Breast epithelium (tissue), 4 donors: ENCODE measurements around the gene TOPBP1. TPM values are rescaled to one million over a fixed set of nuclear protein-coding genes. Genes with fewer than 3 reads are reported as not detected.
A peak's percentile ranks its signal among the peaks of the same experiment; 100 is the strongest.

Experiments used
- DNase-seq, 2 donors: peaks; one replicate each; pipeline ENCODE4 v3.0.0-alpha.2; 2019; ENCODE audit warnings: low spot score in 2 of 2
- H3K27ac ChIP-seq, 2 donors: fragments of 200-600 bp; sonication (generic) in 1 of 2; one replicate each; pipeline ENCODE4 v1.5.1; 2016 to 2019; ENCODE audit warnings: mild to moderate bottlenecking in 1 of 2
- H3K27me3 ChIP-seq, 2 donors: fragments of 200-600 bp; sonication (generic) in 1 of 2; one replicate each; pipeline versions ENCODE4 v1.5.1 to v1.6.0; 2017 to 2019; ENCODE audit warnings: control low read depth in 1 of 2, mild to moderate bottlenecking in 1 of 2
- H3K36me3 ChIP-seq: fragments of 200-600 bp; one replicate; pipeline ENCODE4 v1.5.1; 2019
- H3K4me1 ChIP-seq, 2 donors: fragments of 200-600 bp; sonication (generic); one replicate each; pipeline ENCODE4 v1.5.1; 2016 to 2019; ENCODE audit warnings: control low read depth in 1 of 2
- H3K4me3 ChIP-seq, 3 donors: fragments of 200-600 bp; sonication (generic); 1 replicate in 2 of 3; 2 replicates in 1 of 3; pipeline ENCODE4 v1.5.1; 2016 to 2019; ENCODE audit warnings: mild to moderate bottlenecking in 3 of 3, moderate library complexity in 2 of 3
- H3K9me3 ChIP-seq, 2 donors: fragments of 200-600 bp; sonication (generic) in 1 of 2; one replicate each; pipeline ENCODE4 v1.5.1; 2016 to 2019; ENCODE audit warnings: control low read depth in 1 of 2
- POLR2A ChIP-seq: fragments of 450-650 bp; IDR thresholded peaks from one replicate; pipeline ENCODE4 v1.6.1; 2016; ENCODE audit warnings: antibody characterized with exemption, mild to moderate bottlenecking, moderate library complexity
- POLR2AphosphoS5 ChIP-seq, 3 donors: sonication (generic); formaldehyde crosslinking; IDR thresholded peaks; one replicate each; pipeline ENCODE4 v1.6.1; 2017; ENCODE audit warnings: antibody characterized with exemption in 3 of 3
- intact Hi-C: fragments of 100-400 bp; cut with DNase I; formaldehyde crosslinking; loops from one replicate; pipeline ENCODE4 v1.15.1; 2023; ENCODE audit warnings: low total_unique reads
- total RNA-seq, 3 donors: library from RNA; depleted of rRNA; stranded (reverse); fragments of >200 nt; gene quantifications; one replicate each; pipeline ENCODE4 v1.1.0, GENCODE V29; 2016
- TF ChIP-seq, protein P1 (sequence below), 3 donors: fragments of 450-650 bp; IDR thresholded peaks; one replicate each; pipeline ENCODE4 v1.5.1; 2016 to 2017; ENCODE audit warnings: antibody characterized with exemption in 3 of 3, mild to moderate bottlenecking in 3 of 3, moderate library complexity in 3 of 3

Gene TOPBP1
- 10 to 100 TPM; 33.4 to 58.1 (median 38.7) TPM for total RNA-seq

DNA sequence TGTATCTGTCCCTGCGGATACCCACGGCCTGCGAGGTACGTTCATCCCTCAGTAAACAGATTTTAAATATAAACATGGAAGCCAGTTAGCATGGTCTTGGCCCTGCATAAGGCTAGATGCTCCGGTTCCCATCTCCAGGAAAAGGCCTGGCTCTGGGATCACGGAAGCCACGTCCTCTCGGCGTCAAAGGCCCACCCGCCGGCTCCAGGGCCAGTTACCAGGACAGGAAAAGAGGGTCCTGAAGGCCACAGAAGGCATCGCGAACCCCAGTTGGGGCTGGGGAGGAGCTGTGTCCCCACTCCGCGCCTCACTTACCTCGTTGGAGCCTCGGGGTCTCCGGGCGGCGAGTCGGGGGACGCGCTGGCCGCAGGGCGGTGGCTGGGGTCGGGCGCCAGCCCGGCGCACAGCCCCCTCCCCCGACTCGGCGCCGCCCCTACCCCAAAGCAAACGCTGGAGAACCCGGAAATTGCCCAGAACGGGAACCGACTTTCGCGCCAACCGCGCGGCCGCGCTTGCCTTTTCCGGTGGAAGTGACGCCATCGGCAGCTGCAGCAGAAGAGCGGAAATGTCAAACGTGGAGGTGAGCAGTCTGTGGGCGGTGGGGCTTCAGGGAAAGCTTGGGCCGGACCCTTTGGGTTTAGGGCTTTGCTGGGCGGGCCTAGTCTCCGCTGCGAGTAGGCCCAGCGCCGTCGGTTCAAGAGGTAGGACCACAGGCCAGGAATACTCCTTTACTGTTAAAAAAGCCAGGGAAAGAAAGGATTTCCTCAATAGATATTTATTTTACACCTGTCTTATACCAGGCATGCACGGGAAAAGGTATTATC lies at the start of gene TOPBP1:
TOPBP1 (minus strand) TSS at position 488 of the 824 bp plus-strand sequence. CDS start 814 bp downstream, outside the sequence.
- Histone ChIP-seq H3K36me3 (no peaks in the 10 kb centered on the region), H3K27ac (peak within 1 kb of the TSS; percentile 85 to 92), H3K4me3 (peak within 1 kb of the TSS; percentile 77 to 95 (median 90)), H3K27me3 (no peaks in the 10 kb centered on the region), H3K9me3 (no peaks in the 10 kb centered on the region), H3K4me1 (no peaks in the 10 kb centered on the region)
- peak; percentile 55 to 79 for DNase-seq
- TF ChIP-seq, protein P1, sequence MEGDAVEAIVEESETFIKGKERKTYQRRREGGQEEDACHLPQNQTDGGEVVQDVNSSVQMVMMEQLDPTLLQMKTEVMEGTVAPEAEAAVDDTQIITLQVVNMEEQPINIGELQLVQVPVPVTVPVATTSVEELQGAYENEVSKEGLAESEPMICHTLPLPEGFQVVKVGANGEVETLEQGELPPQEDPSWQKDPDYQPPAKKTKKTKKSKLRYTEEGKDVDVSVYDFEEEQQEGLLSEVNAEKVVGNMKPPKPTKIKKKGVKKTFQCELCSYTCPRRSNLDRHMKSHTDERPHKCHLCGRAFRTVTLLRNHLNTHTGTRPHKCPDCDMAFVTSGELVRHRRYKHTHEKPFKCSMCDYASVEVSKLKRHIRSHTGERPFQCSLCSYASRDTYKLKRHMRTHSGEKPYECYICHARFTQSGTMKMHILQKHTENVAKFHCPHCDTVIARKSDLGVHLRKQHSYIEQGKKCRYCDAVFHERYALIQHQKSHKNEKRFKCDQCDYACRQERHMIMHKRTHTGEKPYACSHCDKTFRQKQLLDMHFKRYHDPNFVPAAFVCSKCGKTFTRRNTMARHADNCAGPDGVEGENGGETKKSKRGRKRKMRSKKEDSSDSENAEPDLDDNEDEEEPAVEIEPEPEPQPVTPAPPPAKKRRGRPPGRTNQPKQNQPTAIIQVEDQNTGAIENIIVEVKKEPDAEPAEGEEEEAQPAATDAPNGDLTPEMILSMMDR (IDR thresholded peaks at IDR 0.05): no peak
- peak in 2 of 3 donors; percentile 48 to 64 for TF ChIP-seq POLR2AphosphoS5 (IDR thresholded peaks at IDR 0.05)
- intact Hi-C loops: no loop called here

DNA sequence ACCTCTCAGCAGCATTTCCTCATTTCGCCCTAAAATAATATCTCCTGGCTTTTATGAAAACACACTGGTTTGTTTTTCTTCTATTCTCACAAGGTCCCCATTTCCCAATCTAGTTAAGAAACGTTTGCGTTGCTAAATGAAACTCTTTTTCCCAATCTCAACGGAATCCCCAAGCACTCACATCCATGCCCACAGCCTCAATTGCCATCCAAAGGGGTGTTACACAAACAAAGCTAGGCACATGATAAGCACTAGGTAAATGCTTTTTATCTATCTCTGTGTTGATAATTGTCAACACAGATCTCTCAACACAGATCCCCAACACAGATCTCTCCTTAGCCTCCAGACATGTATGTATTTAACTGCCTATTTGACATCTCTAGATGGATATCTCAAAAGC lies 49.3 kb upstream of the TOPBP1 start:
- intact Hi-C loops: no loop called here
- no peaks in the 10 kb centered on the region for H3K4me1 ChIP-seq
- H3K27me3 ChIP-seq: no peaks in the 10 kb centered on the region
- no peaks in the 10 kb centered on the region for H3K36me3 ChIP-seq
- DNase-seq: no peak
- H3K4me3 ChIP-seq: no peak overlapping the region
- H3K9me3 ChIP-seq: no peaks in the 10 kb centered on the region
- H3K27ac ChIP-seq: no peak overlapping the region
- TF ChIP-seq POLR2A (no peak), POLR2AphosphoS5 (IDR thresholded peaks at IDR 0.05) (no peak)
- TF ChIP-seq, protein P1 (IDR thresholded peaks at IDR 0.05): no peak

DNA sequence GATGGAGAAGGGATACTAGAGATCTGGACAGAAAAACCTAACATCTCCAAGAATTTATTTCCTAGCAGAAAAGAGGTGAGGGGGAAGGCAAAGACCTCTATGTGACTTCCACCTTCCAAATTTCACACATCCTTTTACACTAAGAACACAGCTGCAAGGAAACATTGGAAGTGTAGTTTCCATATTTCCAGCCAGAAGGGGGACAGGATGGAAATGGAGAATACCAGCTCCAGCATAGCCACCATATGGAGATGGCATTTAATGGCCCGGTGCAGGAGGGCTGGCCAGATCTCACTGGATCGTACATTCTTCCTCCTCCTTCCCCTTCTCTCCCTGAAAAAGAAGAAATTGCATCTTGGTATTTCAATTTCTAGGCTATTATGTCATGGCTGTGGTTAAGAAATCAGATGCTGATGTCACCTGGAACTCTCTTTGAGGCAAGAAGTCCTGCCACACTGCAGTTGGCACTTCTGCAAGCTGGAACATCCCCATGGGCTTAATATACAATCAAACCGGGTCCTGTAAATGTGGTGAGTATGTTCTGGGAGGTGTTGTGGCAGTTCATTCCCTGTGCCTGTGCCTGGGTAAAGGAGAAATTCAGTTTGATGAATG lies 47.5 kb upstream of the TOPBP1 start:
- DNase-seq: no peak
- TF ChIP-seq POLR2A (no peak), POLR2AphosphoS5 (IDR thresholded peaks at IDR 0.05) (no peak)
- TF ChIP-seq, protein P1 (IDR thresholded peaks at IDR 0.05): no peak
- intact Hi-C loops: no loop called here
- no peaks in the 10 kb centered on the region for H3K9me3 ChIP-seq
- H3K27ac ChIP-seq: no peak overlapping the region
- no peaks in the 10 kb centered on the region for H3K36me3 ChIP-seq
- no peaks in the 10 kb centered on the region for H3K4me1 ChIP-seq
- no peak overlapping the region for H3K4me3 ChIP-seq
- H3K27me3 ChIP-seq: no peaks in the 10 kb centered on the region

DNA sequence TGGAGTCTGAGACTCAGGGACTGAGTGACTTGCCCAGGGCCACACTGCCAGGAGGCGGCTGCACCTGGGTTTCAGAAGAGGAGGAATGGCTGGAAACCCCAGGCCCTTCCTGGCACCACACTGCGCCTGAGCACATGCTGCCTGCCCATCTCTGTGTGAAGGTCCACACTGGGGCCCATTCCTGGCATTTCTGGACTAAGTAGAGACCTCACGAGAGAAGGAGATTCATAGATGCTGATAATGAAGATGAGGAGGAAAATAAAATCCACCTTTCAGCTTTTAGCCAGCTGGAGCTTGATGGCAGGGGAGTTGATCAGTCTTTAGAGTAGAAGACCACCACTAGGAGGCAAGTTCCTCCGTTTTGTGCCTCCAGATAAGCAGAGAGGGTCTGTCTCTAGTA lies 44.3 kb upstream of the TOPBP1 start:
- DNase-seq: no peak
- Histone ChIP-seq H3K27ac (no peak overlapping the region), H3K9me3 (no peaks in the 10 kb centered on the region), H3K27me3 (no peaks in the 10 kb centered on the region), H3K36me3 (no peaks in the 10 kb centered on the region), H3K4me1 (no peaks in the 10 kb centered on the region), H3K4me3 (no peak overlapping the region)
- TF ChIP-seq, protein P1 (IDR thresholded peaks at IDR 0.05): no peak
- TF ChIP-seq POLR2AphosphoS5 (IDR thresholded peaks at IDR 0.05) (no peak), POLR2A (no peak)
- intact Hi-C loops: no loop called here

DNA sequence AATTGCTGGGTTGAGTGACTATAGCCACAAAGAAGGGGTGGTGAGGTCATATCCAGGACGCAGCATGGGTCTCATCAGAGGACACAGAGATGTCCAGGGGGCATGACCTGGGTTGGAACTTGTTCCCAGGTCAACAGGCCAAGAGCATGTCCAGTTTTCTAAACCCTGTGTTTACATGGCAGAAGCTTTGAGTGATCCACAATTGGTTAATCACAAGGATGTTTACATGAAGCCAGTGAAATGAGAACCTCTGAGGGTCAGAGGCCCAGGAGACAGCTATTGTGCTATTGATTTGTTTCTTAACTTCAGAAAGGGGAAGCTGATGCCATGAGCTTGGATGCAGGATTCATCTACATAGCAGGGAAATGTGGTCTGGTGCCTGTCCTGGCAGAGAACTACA lies 42.2 kb upstream of the TOPBP1 start:
- Histone ChIP-seq H3K36me3 (no peaks in the 10 kb centered on the region), H3K4me3 (no peak overlapping the region), H3K9me3 (no peaks in the 10 kb centered on the region), H3K27me3 (no peaks in the 10 kb centered on the region), H3K4me1 (no peaks in the 10 kb centered on the region), H3K27ac (no peak overlapping the region)
- no peak for DNase-seq
- TF ChIP-seq POLR2A (no peak), POLR2AphosphoS5 (IDR thresholded peaks at IDR 0.05) (no peak)
- TF ChIP-seq, protein P1 (IDR thresholded peaks at IDR 0.05): no peak
- intact Hi-C loops: no loop called here
